HL-60/S4 treated with retinoic acid at 250 ng/mL for 4 days and 3 days (cell line): ENCODE results near the gene KIF17.
"Not testable (repeated sequence)": the region's sequence is repeated elsewhere in the genome, so short reads cannot be mapped to it uniquely, and the experiment has no call there.

ENCODE experiments used
- in situ Hi-C: fragments of 300-500 bp; cut with MboI; formaldehyde crosslinking; loops from 2 replicates; pipeline ENCODE4 v1.7.0; 2022; ENCODE audit warnings: low sequenced_read_pairs

Gene KIF17

GRCh38 chr1:20728371-20729154 is 10.8 kb upstream of the KIF17 start:
- in situ Hi-C loops: no loop called here

- in situ Hi-C loops: no loop called here
Observed at GRCh38 chr1:20727746-20728316, 10.0 kb upstream of the KIF17 start.

- in situ Hi-C loops: no loop called here
Observed at GRCh38 chr1:20726932-20727745, 9.3 kb upstream of the KIF17 start.

GRCh38 chr1:20726118-20726911 is 8.5 kb upstream of the KIF17 start:
- in situ Hi-C loops: no loop called here

- in situ Hi-C loops: no loop called here
Observed at GRCh38 chr1:20725189-20726117, 7.6 kb upstream of the KIF17 start.

- in situ Hi-C loops: no loop called here
Observed at GRCh38 chr1:20724364-20725188, 6.8 kb upstream of the KIF17 start.

- in situ Hi-C loops: no loop called here
Observed at GRCh38 chr1:20723537-20724363, 5.9 kb upstream of the KIF17 start.

GRCh38 chr1:20723159-20723536 is 5.3 kb upstream of the KIF17 start:
- in situ Hi-C loops: no loop called here

GRCh38 chr1:20721117-20722061 is 3.6 kb upstream of the KIF17 start:
- in situ Hi-C loops: no loop called here

- in situ Hi-C loops: no loop called here
Observed at GRCh38 chr1:20720631-20721091, 2.9 kb upstream of the KIF17 start.

- in situ Hi-C loops: no loop called here
Observed at GRCh38 chr1:20719871-20720620, 2.2 kb upstream of the KIF17 start.

GRCh38 chr1:20719261-20719660 is 1.5 kb upstream of the KIF17 start:
- in situ Hi-C loops: no loop called here

- in situ Hi-C loops: not testable (repeated sequence)
Observed at GRCh38 chr1:20718343-20718882, 606 bp upstream of the KIF17 start.

- in situ Hi-C loops: no loop called here
Observed at GRCh38 chr1:20716232-20716631, 1.6 kb downstream of the KIF17 start.

GRCh38 chr1:20715406-20715805 is 2.4 kb downstream of the KIF17 start:
- in situ Hi-C loops: no loop called here

GRCh38 chr1:20713440-20713839 is 4.4 kb downstream of the KIF17 start:
- in situ Hi-C loops: no loop called here
